ENCODE data around the gene SCARF1.

Gene SCARF1

GRCh38 chr17:1647802-1648171, 2.3 kb upstream of the SCARF1 start:
- FAIRE-seq = no peak
- no peak for DNase-seq (ENCODE audit: insufficient read length, low spot score)
- TF ChIP-seq TAF1 (IDR thresholded peaks at IDR 0.05; ENCODE audit: low read depth, low read length) = no peak
- no peak for TF ChIP-seq POLR2A (IDR thresholded peaks at IDR 0.05; ENCODE audit: low read depth, low read length)
- TF ChIP-seq SPI1 (IDR thresholded peaks at IDR 0.05; ENCODE audit: low read depth, low read length) = no peak
- no peak for TF ChIP-seq PAX5 (IDR thresholded peaks at IDR 0.05; ENCODE audit: insufficient read depth, low read length, severe bottlenecking)
- TF ChIP-seq POU2F2 (IDR thresholded peaks at IDR 0.05; ENCODE audit: low read depth, low read length) = no peak
- TF ChIP-seq POLR2AphosphoS5 (IDR thresholded peaks at IDR 0.05; ENCODE audit: low read depth, low read length) = no peak

- TF ChIP-seq POU2F2 (IDR thresholded peaks at IDR 0.05; ENCODE audit: low read depth, low read length) = no peak
- TF ChIP-seq POLR2AphosphoS5 (IDR thresholded peaks at IDR 0.05; ENCODE audit: low read depth, low read length) = no peak
- no peak for TF ChIP-seq TAF1 (IDR thresholded peaks at IDR 0.05; ENCODE audit: low read depth, low read length)
- TF ChIP-seq SPI1 (IDR thresholded peaks at IDR 0.05; ENCODE audit: low read depth, low read length) = no peak
- TF ChIP-seq POLR2A (IDR thresholded peaks at IDR 0.05; ENCODE audit: low read depth, low read length) = no peak
- TF ChIP-seq PAX5 (IDR thresholded peaks at IDR 0.05; ENCODE audit: insufficient read depth, low read length, severe bottlenecking) = no peak
- DNase-seq (ENCODE audit: insufficient read length, low spot score) (no peak), FAIRE-seq (no peak)
These were observed 805 bp upstream of the SCARF1 start for GRCh38 chr17:1646199-1646875.

DNA sequence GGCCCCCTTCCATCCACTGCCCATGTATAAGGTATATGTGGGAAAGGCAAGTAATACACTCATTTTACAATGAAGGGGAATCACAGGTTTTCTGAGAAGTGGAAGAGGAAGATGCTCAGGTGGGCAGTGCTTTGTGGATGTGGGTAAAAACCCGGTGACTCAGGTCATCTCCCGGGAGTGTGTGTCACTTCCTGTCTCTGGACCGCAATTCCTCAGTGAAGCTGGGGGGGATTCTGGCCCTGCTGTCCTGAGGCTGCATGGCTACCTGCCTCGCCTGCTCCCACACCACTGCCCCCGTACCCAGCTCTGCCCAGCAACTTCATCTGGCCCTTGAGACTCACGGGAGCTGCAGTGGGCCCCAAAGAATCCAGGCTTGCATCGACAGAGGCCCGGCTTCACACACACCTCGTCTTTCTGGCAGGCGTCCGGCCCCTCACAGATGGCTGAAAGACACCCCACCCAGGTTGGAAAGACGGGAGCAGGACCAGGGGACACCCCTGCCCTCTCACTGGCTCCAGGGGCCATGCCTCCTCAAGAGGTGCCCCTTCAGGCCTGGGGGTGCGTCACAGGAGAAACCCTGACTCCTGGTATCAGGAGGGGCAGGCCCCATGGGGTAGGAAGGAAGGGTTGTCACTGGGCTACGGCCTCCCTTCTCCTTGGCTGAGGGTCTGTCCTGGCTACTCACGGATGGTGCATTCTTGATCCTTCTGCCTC, 882 bp downstream of the SCARF1 start:
- FAIRE-seq = peak; percentile 87
- no peak for DNase-seq (ENCODE audit: insufficient read length, low spot score)
- TF ChIP-seq PAX5 (IDR thresholded peaks at IDR 0.05; ENCODE audit: insufficient read depth, low read length, severe bottlenecking) (no peak), POLR2A (IDR thresholded peaks at IDR 0.05; ENCODE audit: low read depth, low read length) (no peak; the same call in 1 of the 2 replicates), TAF1 (IDR thresholded peaks at IDR 0.05; ENCODE audit: low read depth, low read length) (peak; percentile 32; the same call in 1 of the 2 replicates), SPI1 (IDR thresholded peaks at IDR 0.05; ENCODE audit: low read depth, low read length) (peak; percentile 74), POLR2AphosphoS5 (IDR thresholded peaks at IDR 0.05; ENCODE audit: low read depth, low read length) (no peak), POU2F2 (IDR thresholded peaks at IDR 0.05; ENCODE audit: low read depth, low read length) (no peak)

DNA sequence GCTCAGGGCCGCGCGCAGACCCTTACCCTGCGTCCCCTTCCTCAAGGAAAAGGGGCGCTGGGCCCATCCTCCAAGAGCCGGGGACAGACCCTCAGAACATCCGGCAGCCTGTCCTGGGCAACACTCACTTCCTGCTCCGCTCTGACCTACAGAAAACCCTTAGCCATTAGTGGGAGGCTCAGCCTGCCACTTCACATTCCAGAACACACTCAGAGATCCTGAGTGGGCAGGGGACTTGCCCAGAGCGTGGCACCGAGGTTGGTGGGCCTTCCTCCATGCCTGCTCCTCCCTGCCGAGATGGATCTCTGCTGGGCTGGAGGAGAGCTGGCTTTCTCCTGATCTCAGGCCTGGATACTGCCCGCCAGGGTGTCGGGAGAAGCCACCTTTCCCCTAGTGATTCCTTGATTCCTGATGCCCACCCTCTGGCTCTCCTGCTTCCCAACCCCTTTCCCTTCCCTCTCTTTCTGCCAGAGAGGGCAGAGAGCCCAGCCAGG, 1.5 kb downstream of the SCARF1 start:
- no peak for DNase-seq (ENCODE audit: insufficient read length, low spot score)
- FAIRE-seq = no peak
- TF ChIP-seq PAX5 (IDR thresholded peaks at IDR 0.05; ENCODE audit: insufficient read depth, low read length, severe bottlenecking) = no peak
- no peak for TF ChIP-seq TAF1 (IDR thresholded peaks at IDR 0.05; ENCODE audit: low read depth, low read length)
- TF ChIP-seq POLR2AphosphoS5 (IDR thresholded peaks at IDR 0.05; ENCODE audit: low read depth, low read length) = no peak; the same call in 1 of the 2 replicates
- no peak for TF ChIP-seq POU2F2 (IDR thresholded peaks at IDR 0.05; ENCODE audit: low read depth, low read length)
- no peak for TF ChIP-seq SPI1 (IDR thresholded peaks at IDR 0.05; ENCODE audit: low read depth, low read length)
- no peak for TF ChIP-seq POLR2A (IDR thresholded peaks at IDR 0.05; ENCODE audit: low read depth, low read length)

DNA sequence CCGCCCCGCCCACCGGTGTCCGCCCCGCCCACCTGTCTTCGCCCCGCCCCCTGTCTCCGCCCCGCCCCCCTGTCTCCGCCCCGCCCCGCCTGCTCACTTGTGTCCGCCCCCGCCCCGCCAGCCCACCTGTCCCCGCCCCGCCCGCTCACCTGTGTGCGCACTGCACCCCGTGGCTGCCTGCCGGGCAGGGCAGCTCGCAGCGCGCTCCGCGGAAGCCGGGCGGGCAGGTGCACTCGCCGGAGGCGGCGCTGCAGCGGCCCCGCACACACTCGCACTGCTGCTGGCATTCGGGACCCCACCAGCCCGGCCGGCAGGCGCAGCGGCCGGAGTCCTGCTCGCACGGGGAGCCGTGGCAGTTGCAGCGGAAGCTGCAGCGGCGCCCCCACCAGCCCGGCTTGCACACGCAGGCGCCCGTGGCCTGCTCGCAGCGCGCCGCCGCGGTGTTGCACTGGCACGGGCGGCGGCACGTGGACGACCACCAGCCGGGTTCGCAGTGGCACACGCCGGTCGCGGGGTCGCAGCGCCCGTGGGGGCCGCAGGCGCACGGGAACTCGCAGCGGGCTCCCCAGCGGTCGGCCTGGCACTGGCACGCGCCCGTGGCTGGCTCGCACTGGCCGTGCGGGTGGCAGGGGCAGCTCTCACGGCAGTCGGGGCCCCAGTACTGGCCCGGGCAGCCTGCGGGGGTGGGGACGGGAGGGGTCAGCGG, 2.1 kb downstream of the SCARF1 start:
- TF ChIP-seq POU2F2 (IDR thresholded peaks at IDR 0.05; ENCODE audit: low read depth, low read length) = no peak
- no peak for TF ChIP-seq POLR2A (IDR thresholded peaks at IDR 0.05; ENCODE audit: low read depth, low read length)
- FAIRE-seq (no peak), DNase-seq (ENCODE audit: insufficient read length, low spot score) (peak; percentile 78)

DNA sequence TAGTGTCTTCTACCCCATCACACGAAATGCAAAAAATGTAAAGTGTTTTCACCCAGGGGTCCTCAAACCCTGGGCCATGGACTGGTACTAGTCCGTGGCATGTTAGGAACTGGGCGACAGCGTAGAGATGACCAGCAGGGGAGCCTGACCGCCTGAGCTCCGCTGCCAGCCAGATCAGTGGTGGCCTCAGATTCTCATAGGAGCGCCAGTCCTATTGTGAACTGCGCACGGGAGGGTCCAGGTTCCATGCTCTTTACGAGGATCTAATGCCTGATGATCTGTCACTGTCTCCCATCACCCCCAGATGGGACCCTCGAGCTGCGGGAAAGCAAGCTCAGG, 4.5 kb downstream of the SCARF1 start:
- FAIRE-seq (no peak), DNase-seq (ENCODE audit: insufficient read length, low spot score) (no peak)
- TF ChIP-seq POLR2AphosphoS5 (IDR thresholded peaks at IDR 0.05; ENCODE audit: low read depth, low read length) (no peak), SPI1 (IDR thresholded peaks at IDR 0.05; ENCODE audit: low read depth, low read length) (no peak), POLR2A (IDR thresholded peaks at IDR 0.05; ENCODE audit: low read depth, low read length) (no peak), PAX5 (IDR thresholded peaks at IDR 0.05; ENCODE audit: insufficient read depth, low read length, severe bottlenecking) (no peak), POU2F2 (IDR thresholded peaks at IDR 0.05; ENCODE audit: low read depth, low read length) (no peak), TAF1 (IDR thresholded peaks at IDR 0.05; ENCODE audit: low read depth, low read length) (no peak)

DNA sequence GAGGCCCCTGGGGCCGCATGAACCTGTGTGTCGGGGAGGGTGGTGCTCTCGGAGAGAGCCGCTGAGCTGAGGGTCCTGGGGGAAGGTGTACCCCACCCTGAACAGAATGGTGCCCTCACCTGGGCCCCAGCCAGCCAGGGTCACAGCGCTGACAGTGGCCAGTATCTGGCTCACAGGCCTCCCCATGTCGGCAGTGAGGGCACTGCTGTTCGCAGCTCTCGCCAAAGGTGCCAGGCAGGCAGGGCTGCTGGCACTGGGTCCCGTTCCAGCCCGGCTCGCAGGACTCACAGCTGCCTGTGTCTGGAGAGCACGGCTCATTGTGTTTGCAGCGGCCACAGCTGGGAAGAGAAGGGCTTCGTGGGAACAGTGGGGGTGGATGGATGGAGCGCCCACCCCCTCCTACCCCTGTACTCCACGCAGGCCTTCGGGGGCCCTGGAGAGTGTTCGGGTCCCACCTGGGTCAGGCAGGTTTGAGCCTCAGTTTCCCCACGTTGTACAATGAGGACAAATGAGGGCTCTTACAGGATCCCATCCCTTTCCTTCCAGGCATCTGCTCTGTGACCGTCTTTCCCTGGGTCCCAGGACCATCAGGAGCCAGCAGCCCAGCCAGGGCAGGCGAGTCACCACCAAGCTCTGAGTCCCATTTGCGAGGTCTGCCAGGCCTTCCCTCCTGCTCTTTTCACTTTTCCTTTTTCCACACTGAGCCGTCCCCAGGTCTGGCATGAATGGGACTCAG, 5.0 kb downstream of the SCARF1 start:
- no peak for DNase-seq (ENCODE audit: insufficient read length, low spot score)
- TF ChIP-seq TAF1 (IDR thresholded peaks at IDR 0.05; ENCODE audit: low read depth, low read length) (no peak), PAX5 (IDR thresholded peaks at IDR 0.05; ENCODE audit: insufficient read depth, low read length, severe bottlenecking) (no peak), POLR2A (IDR thresholded peaks at IDR 0.05; ENCODE audit: low read depth, low read length) (no peak), POU2F2 (IDR thresholded peaks at IDR 0.05; ENCODE audit: low read depth, low read length) (no peak), SPI1 (IDR thresholded peaks at IDR 0.05; ENCODE audit: low read depth, low read length) (no peak), POLR2AphosphoS5 (IDR thresholded peaks at IDR 0.05; ENCODE audit: low read depth, low read length) (no peak)
- no peak for FAIRE-seq

GRCh38 chr17:1639549-1640180, 5.9 kb downstream of the SCARF1 start:
- TF ChIP-seq SPI1 (IDR thresholded peaks at IDR 0.05; ENCODE audit: low read depth, low read length) = no peak
- no peak for TF ChIP-seq POLR2A (IDR thresholded peaks at IDR 0.05; ENCODE audit: low read depth, low read length)
- no peak for TF ChIP-seq POLR2AphosphoS5 (IDR thresholded peaks at IDR 0.05; ENCODE audit: low read depth, low read length)
- TF ChIP-seq PAX5 (IDR thresholded peaks at IDR 0.05; ENCODE audit: insufficient read depth, low read length, severe bottlenecking) = no peak
- no peak for TF ChIP-seq TAF1 (IDR thresholded peaks at IDR 0.05; ENCODE audit: low read depth, low read length)
- no peak for TF ChIP-seq POU2F2 (IDR thresholded peaks at IDR 0.05; ENCODE audit: low read depth, low read length)
- DNase-seq (ENCODE audit: insufficient read length, low spot score) (no peak), FAIRE-seq (no peak)
